Karpas-422 (cell line): ENCODE measurements around the gene GABRB2. TPM values are rescaled to one million over a fixed set of nuclear protein-coding genes. Genes with fewer than 3 reads are reported as not detected.

Experiments used
- DNase-seq: peaks from one replicate; pipeline ENCODE4 v3.0.0-alpha.2; 2015
- H2AFZ ChIP-seq: fragments of 200-600 bp; sonication (generic); 2 replicates; pipeline ENCODE4 v1.6.1; 2014; ENCODE audit warnings: antibody characterized with exemption, low read length, mixed read lengths
- H3K27ac ChIP-seq: fragments of 200-600 bp; sonication (generic); 2 replicates; pipeline ENCODE4 v1.5.1; 2014; ENCODE audit warnings: mild to moderate bottlenecking, low read length, moderate library complexity
- H3K27me3 ChIP-seq: fragments of 200-600 bp; sonication (generic); 2 replicates; pipeline ENCODE4 v1.6.1; 2014; ENCODE audit warnings: low read length, mixed read lengths
- H3K36me3 ChIP-seq: fragments of 200-600 bp; sonication (generic); 2 replicates; pipeline ENCODE4 v1.6.1; 2014; ENCODE audit warnings: low read length, mixed read lengths; ENCODE audit not compliant: insufficient read depth
- H3K4me1 ChIP-seq: fragments of 200-600 bp; sonication (generic); 2 replicates; pipeline ENCODE4 v1.6.1; 2014; ENCODE audit warnings: mild to moderate bottlenecking, low read length, mixed read lengths
- H3K4me2 ChIP-seq: fragments of 200-600 bp; sonication (generic); 2 replicates; pipeline ENCODE4 v1.6.1; 2014; ENCODE audit warnings: low read length, low read depth, mild to moderate bottlenecking; ENCODE audit not compliant: poor library complexity, severe bottlenecking
- H3K4me3 ChIP-seq: fragments of 200-600 bp; sonication (generic); 2 replicates; pipeline ENCODE4 v1.5.1; 2014; ENCODE audit warnings: mild to moderate bottlenecking, antibody characterized with exemption, low read length, mixed read lengths
- H3K79me2 ChIP-seq: fragments of 200-600 bp; sonication (generic); 2 replicates; pipeline ENCODE4 v1.6.1; 2014; ENCODE audit warnings: mild to moderate bottlenecking, low read length, mixed read lengths
- H3K9ac ChIP-seq: fragments of 200-600 bp; sonication (generic); 2 replicates; pipeline ENCODE4 v1.6.0; 2014; ENCODE audit warnings: low read length
- H3K9me2 ChIP-seq: fragments of 200-600 bp; sonication (generic), shearing (Covaris generic); replicated peaks from 2 replicates; pipeline ENCODE4 v1.6.0; 2014; ENCODE audit warnings: mild to moderate bottlenecking, low read length, moderate library complexity; ENCODE audit not compliant: insufficient read depth
- H3K9me3 ChIP-seq: fragments of 300-700, 200-600 bp; sonication (generic); 2 replicates; pipeline ENCODE4 v1.6.1; 2014; ENCODE audit warnings: low read length, mixed read lengths
- H4K20me1 ChIP-seq: fragments of 200-600 bp; sonication (generic); 2 replicates; pipeline ENCODE4 v1.6.1; 2014; ENCODE audit warnings: mild to moderate bottlenecking, antibody characterized with exemption, low read length, low read depth; ENCODE audit not compliant: insufficient read depth
- total RNA-seq: library from RNA; depleted of rRNA; stranded (reverse); fragments of >200 nt; shearing (Covaris generic); gene quantifications from 2 replicates; pipeline ENCODE4 v1.2.3, GENCODE V29; 2014; ENCODE audit warnings: low replicate concordance

GABRB2 gene
- total RNA-seq, 1 experiment from 2014 or later, result not detected

GRCh38 chr5:161380486-161380885, 166.0 kb downstream of the GABRB2 start:
- no peaks in the 10 kb centered on the region for H3K4me1 ChIP-seq
- no peak overlapping the region for H3K4me2 ChIP-seq
- H4K20me1 ChIP-seq, result no peaks in the 10 kb centered on the region
- H3K27me3 ChIP-seq, result no peaks in the 10 kb centered on the region
- no peak overlapping the region for H3K27ac ChIP-seq
- H3K9ac ChIP-seq, result no peak overlapping the region
- H3K9me2 ChIP-seq, result no peaks in the 10 kb centered on the region
- no peak overlapping the region for H3K4me3 ChIP-seq
- H3K79me2 ChIP-seq, result no peaks in the 10 kb centered on the region
- DNase-seq, result no peak
- H3K9me3 ChIP-seq, result peaks cover 7% of the 10 kb centered on the region; the same call in 1 of the 2 replicates
- H3K36me3 ChIP-seq, result no peaks in the 10 kb centered on the region; the same call in 1 of the 2 replicates
- no peak overlapping the region for H2AFZ ChIP-seq

GRCh38 chr5:161378701-161379100, 167.8 kb downstream of the GABRB2 start:
- no peaks in the 10 kb centered on the region for H3K27me3 ChIP-seq
- H2AFZ ChIP-seq, result no peak overlapping the region
- H3K4me2 ChIP-seq, result no peak overlapping the region
- H3K4me3 ChIP-seq, result no peak overlapping the region
- no peaks in the 10 kb centered on the region for H3K9me2 ChIP-seq
- no peak overlapping the region for H3K27ac ChIP-seq
- no peaks in the 10 kb centered on the region for H3K79me2 ChIP-seq
- peaks cover 3% of the 10 kb centered on the region; the same call in 1 of the 2 replicates for H3K9me3 ChIP-seq
- H4K20me1 ChIP-seq, result no peaks in the 10 kb centered on the region
- no peaks in the 10 kb centered on the region for H3K4me1 ChIP-seq
- no peaks in the 10 kb centered on the region; the same call in 1 of the 2 replicates for H3K36me3 ChIP-seq
- no peak overlapping the region for H3K9ac ChIP-seq
- no peak for DNase-seq

- H3K9me3 ChIP-seq, result peaks cover 3% of the 10 kb centered on the region; the same call in 1 of the 2 replicates
- no peak for DNase-seq
- no peak overlapping the region for H3K4me3 ChIP-seq
- no peak overlapping the region for H3K27ac ChIP-seq
- no peak overlapping the region for H3K4me2 ChIP-seq
- H2AFZ ChIP-seq, result no peak overlapping the region
- no peaks in the 10 kb centered on the region for H3K4me1 ChIP-seq
- H4K20me1 ChIP-seq, result no peaks in the 10 kb centered on the region
- no peaks in the 10 kb centered on the region for H3K79me2 ChIP-seq
- no peaks in the 10 kb centered on the region; the same call in 1 of the 2 replicates for H3K36me3 ChIP-seq
- H3K9ac ChIP-seq, result no peak overlapping the region
- no peaks in the 10 kb centered on the region for H3K27me3 ChIP-seq
- no peaks in the 10 kb centered on the region for H3K9me2 ChIP-seq
Measured at GRCh38 chr5:161376034-161376433, 170.5 kb downstream of the GABRB2 start.

- H4K20me1 ChIP-seq, result no peaks in the 10 kb centered on the region
- H3K79me2 ChIP-seq, result no peaks in the 10 kb centered on the region
- no peaks in the 10 kb centered on the region for H3K4me1 ChIP-seq
- DNase-seq, result no peak
- H2AFZ ChIP-seq, result no peak overlapping the region
- no peaks in the 10 kb centered on the region for H3K36me3 ChIP-seq
- H3K9me2 ChIP-seq, result no peaks in the 10 kb centered on the region
- peaks cover 2% of the 10 kb centered on the region; the same call in 1 of the 2 replicates for H3K9me3 ChIP-seq
- H3K27me3 ChIP-seq, result no peaks in the 10 kb centered on the region
- no peak overlapping the region for H3K9ac ChIP-seq
- H3K4me3 ChIP-seq, result no peak overlapping the region
- no peak overlapping the region for H3K4me2 ChIP-seq
- H3K27ac ChIP-seq, result no peak overlapping the region
Measured at GRCh38 chr5:161373345-161373707, 173.2 kb downstream of the GABRB2 start.

GRCh38 chr5:161372682-161373344, 173.7 kb downstream of the GABRB2 start:
- no peak overlapping the region for H3K4me2 ChIP-seq
- H4K20me1 ChIP-seq, result no peaks in the 10 kb centered on the region
- no peaks in the 10 kb centered on the region for H3K27me3 ChIP-seq
- no peak overlapping the region for H3K27ac ChIP-seq
- H3K9me3 ChIP-seq, result no peaks in the 10 kb centered on the region; the same call in 1 of the 2 replicates
- H3K9ac ChIP-seq, result no peak overlapping the region
- no peak for DNase-seq
- no peaks in the 10 kb centered on the region for H3K4me1 ChIP-seq
- no peaks in the 10 kb centered on the region for H3K79me2 ChIP-seq
- no peak overlapping the region for H3K4me3 ChIP-seq
- no peaks in the 10 kb centered on the region for H3K36me3 ChIP-seq
- H2AFZ ChIP-seq, result no peak overlapping the region
- H3K9me2 ChIP-seq, result no peaks in the 10 kb centered on the region

- no peaks in the 10 kb centered on the region for H3K36me3 ChIP-seq
- no peaks in the 10 kb centered on the region for H3K27me3 ChIP-seq
- no peak overlapping the region for H3K4me2 ChIP-seq
- no peak for DNase-seq
- no peaks in the 10 kb centered on the region for H3K79me2 ChIP-seq
- H2AFZ ChIP-seq, result no peak overlapping the region
- no peaks in the 10 kb centered on the region for H4K20me1 ChIP-seq
- no peak overlapping the region for H3K27ac ChIP-seq
- no peaks in the 10 kb centered on the region for H3K4me1 ChIP-seq
- H3K9me2 ChIP-seq, result no peaks in the 10 kb centered on the region
- no peak overlapping the region for H3K4me3 ChIP-seq
- no peaks in the 10 kb centered on the region; the same call in 1 of the 2 replicates for H3K9me3 ChIP-seq
- H3K9ac ChIP-seq, result no peak overlapping the region
Measured at GRCh38 chr5:161369022-161369421, 177.5 kb downstream of the GABRB2 start.

- Histone ChIP-seq H3K9me2 (no peaks in the 10 kb centered on the region), H3K36me3 (no peaks in the 10 kb centered on the region), H3K4me3 (no peak overlapping the region), H4K20me1 (no peaks in the 10 kb centered on the region), H3K4me1 (no peaks in the 10 kb centered on the region), H3K4me2 (no peak overlapping the region), H3K27ac (no peak overlapping the region), H3K9me3 (peaks cover 9% of the 10 kb centered on the region), H2AFZ (no peak overlapping the region), H3K9ac (no peak overlapping the region), H3K79me2 (no peaks in the 10 kb centered on the region), H3K27me3 (no peaks in the 10 kb centered on the region)
- DNase-seq, result no peak
Measured at GRCh38 chr5:161358446-161358845, 188.1 kb downstream of the GABRB2 start.

- no peak overlapping the region for H3K4me3 ChIP-seq
- no peak overlapping the region for H2AFZ ChIP-seq
- no peak for DNase-seq
- no peak overlapping the region for H3K27ac ChIP-seq
- H3K4me2 ChIP-seq, result no peak overlapping the region
- no peak overlapping the region for H3K9ac ChIP-seq
- no peaks in the 10 kb centered on the region for H3K36me3 ChIP-seq
- H4K20me1 ChIP-seq, result no peaks in the 10 kb centered on the region
- H3K79me2 ChIP-seq, result no peaks in the 10 kb centered on the region
- 0 out of 2 replicates have a peak, but pooled peaks cover under 1% of the 10 kb centered on the region for H3K9me2 ChIP-seq
- no peaks in the 10 kb centered on the region for H3K27me3 ChIP-seq
- H3K4me1 ChIP-seq, result no peaks in the 10 kb centered on the region
- H3K9me3 ChIP-seq, result no peaks in the 10 kb centered on the region; the same call in 1 of the 2 replicates
Measured at GRCh38 chr5:161344234-161344633, 202.3 kb downstream of the GABRB2 start.
